Measurements from ENCODE around the gene ZNF267.
A peak's percentile ranks its signal among the peaks of the same experiment; 100 is the strongest.
"Not testable (repeated sequence)": the region's sequence is repeated elsewhere in the genome, so short reads cannot be mapped to it uniquely, and the experiment has no call there.

The ZNF267 gene

DNA sequence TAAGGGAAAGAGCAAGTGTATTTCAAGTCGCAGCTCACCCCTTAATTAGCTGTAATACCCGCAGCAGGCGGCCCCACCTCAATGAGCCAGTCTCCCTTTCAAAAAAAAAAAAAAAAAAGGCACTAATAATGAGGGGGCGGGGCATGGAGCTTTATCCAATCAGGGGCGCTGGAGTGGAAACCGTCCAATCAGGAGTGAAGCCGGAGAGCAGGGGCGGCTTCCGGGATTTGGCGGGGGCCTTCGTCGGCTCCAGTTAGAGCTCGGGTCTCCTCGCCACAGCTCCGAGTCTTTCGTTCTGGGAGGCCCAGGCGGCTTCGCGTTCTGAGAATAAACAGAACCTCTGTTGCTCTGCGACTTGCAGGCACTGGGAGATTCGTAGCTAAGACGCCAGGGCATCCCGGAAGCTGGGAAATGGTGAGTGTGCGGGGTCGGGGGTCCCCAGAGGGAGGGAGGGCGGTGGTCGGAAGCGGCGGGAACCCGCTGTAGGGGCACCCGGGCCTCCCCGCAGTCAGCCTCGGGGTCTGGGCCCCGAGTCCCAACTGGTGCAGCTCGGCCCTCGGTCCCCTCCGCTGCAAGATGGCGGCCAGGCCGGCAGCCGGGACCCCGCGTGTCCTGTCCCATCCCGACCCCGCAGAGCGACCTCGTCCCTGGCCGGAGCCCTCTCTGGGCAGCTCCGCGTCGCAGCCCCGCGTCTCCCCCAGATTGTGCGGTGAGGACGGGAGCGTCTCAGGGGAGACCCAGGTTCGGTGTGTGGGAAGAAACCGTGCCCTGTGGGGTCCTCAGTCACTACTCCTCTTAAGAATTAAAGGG, at the start of gene ZNF267:
TSS of gene ZNF267 (plus strand) at position 252 of the 810 bp plus-strand sequence. CDS start at position 412, 160 bp downstream.
- peak within 1 kb of the TSS; percentile 99 for H3K4me3 ChIP-seq (ENCODE audit: low read depth, low read length)
- in situ Hi-C loops (cut with HindIII; ENCODE audit: low sequenced_read_pairs), result no loop called here
- TF ChIP-seq, protein P1, sequence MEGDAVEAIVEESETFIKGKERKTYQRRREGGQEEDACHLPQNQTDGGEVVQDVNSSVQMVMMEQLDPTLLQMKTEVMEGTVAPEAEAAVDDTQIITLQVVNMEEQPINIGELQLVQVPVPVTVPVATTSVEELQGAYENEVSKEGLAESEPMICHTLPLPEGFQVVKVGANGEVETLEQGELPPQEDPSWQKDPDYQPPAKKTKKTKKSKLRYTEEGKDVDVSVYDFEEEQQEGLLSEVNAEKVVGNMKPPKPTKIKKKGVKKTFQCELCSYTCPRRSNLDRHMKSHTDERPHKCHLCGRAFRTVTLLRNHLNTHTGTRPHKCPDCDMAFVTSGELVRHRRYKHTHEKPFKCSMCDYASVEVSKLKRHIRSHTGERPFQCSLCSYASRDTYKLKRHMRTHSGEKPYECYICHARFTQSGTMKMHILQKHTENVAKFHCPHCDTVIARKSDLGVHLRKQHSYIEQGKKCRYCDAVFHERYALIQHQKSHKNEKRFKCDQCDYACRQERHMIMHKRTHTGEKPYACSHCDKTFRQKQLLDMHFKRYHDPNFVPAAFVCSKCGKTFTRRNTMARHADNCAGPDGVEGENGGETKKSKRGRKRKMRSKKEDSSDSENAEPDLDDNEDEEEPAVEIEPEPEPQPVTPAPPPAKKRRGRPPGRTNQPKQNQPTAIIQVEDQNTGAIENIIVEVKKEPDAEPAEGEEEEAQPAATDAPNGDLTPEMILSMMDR (IDR thresholded peaks at IDR 0.05; ENCODE audit: low read depth, low read length), result no peak
- DNase-seq (ENCODE audit: low read depth, low spot score), result peak; percentile 91

GRCh38 chr16:31833047-31833446, 40.6 kb upstream of the ZNF267 start:
- in situ Hi-C loops (cut with HindIII; ENCODE audit: low sequenced_read_pairs), result no loop called here
- DNase-seq (ENCODE audit: low read depth, low spot score), result no peak
- H3K4me3 ChIP-seq (ENCODE audit: low read depth, low read length), result no peak overlapping the region
- TF ChIP-seq, protein P1 (IDR thresholded peaks at IDR 0.05; ENCODE audit: low read depth, low read length), result no peak

GRCh38 chr16:31836396-31836795, 37.2 kb upstream of the ZNF267 start:
- DNase-seq (ENCODE audit: low read depth, low spot score); in situ Hi-C loops (cut with HindIII; ENCODE audit: low sequenced_read_pairs); H3K4me3 ChIP-seq (ENCODE audit: low read depth, low read length): not testable (repeated sequence)

DNA sequence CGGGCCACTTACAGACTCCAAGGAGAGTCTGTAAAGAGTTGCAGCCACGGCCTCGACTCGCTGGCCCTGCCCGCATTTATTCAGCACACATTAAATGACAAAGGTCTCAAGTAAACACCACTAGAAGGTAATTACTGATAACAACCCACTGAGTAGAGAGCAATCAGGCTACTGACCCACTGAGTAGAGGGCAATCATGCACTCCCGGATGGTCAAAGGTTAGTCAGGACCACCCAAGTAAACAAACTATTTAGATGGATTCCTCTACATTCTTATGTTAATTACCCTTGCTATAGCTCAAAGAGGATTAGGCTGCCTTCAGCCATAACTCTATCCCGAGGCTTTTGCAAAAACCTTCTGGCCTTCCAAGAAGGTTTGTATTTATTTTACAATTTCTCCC, 30.7 kb upstream of the ZNF267 start:
- no peak overlapping the region for H3K4me3 ChIP-seq (ENCODE audit: low read depth, low read length)
- TF ChIP-seq, protein P1 (IDR thresholded peaks at IDR 0.05; ENCODE audit: low read depth, low read length), result no peak
- in situ Hi-C loops (cut with HindIII; ENCODE audit: low sequenced_read_pairs), result no loop called here
- no peak for DNase-seq (ENCODE audit: low read depth, low spot score)

DNA sequence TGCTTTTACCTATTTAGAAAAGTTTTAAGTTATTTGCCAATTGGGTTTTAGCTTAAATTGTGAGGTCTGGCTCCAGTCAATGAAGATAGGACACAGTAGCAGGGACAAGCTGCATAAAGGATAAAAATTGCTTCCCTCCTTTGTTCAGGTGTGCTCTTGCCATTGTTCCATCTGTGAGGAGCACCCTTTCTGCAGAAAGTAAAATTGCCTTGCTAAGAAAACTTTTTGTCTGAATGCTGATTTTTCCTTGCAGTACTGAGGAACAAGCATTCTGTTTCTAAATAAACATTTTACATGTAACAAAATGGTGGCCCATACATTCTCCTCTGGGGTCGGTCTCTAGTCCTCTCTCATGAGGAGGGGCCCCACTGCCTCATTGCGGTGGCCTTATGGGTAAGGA, 25.0 kb upstream of the ZNF267 start:
- H3K4me3 ChIP-seq (ENCODE audit: low read depth, low read length); in situ Hi-C loops (cut with HindIII; ENCODE audit: low sequenced_read_pairs); DNase-seq (ENCODE audit: low read depth, low spot score): not testable (repeated sequence)

- no peak overlapping the region for H3K4me3 ChIP-seq (ENCODE audit: low read depth, low read length)
- TF ChIP-seq, protein P1 (IDR thresholded peaks at IDR 0.05; ENCODE audit: low read depth, low read length), result no peak
- in situ Hi-C loops (cut with HindIII; ENCODE audit: low sequenced_read_pairs), result no loop called here
- no peak for DNase-seq (ENCODE audit: low read depth, low spot score)
These were observed 20.3 kb upstream of the ZNF267 start for GRCh38 chr16:31853291-31853690.

DNA sequence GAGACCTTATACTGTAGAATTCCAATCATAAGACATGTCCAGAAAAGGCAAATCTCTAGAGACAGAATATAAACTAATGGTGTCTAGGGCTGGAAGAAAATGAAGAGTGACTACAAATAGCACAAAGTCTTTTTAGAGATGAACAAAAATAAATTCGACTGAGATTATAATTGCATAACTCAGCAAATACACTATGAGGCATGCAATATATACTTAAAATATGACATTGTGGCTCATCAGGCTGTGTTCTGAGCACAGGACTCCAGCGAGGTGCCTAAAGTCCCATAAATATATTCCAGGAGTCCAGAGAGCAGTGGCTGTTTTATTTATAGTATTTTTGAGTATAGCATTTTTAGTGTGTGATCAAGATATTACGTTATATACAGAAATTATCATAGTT, 13.1 kb upstream of the ZNF267 start:
- TF ChIP-seq, protein P1 (IDR thresholded peaks at IDR 0.05; ENCODE audit: low read depth, low read length), result no peak
- DNase-seq (ENCODE audit: low read depth, low spot score), result no peak
- in situ Hi-C loops (cut with HindIII; ENCODE audit: low sequenced_read_pairs), result no loop called here
- H3K4me3 ChIP-seq (ENCODE audit: low read depth, low read length), result no peak overlapping the region
